GM12878 (cell line): Measurements from ENCODE around the gene REM2. TPM values are rescaled to one million over a fixed set of nuclear protein-coding genes. Genes with fewer than 3 reads are reported as not detected.

Experiments
- ATF2 ChIP-seq: IDR thresholded peaks from 2 replicates; pipeline ENCODE4 v1.6.1; 2012; ENCODE audit warnings: low read length, inconsistent platforms
- ATF3 ChIP-seq: IDR thresholded peaks from 2 replicates; pipeline ENCODE4 v1.6.1; 2011; ENCODE audit warnings: low read depth, mild to moderate bottlenecking, low read length, moderate library complexity, borderline replicate concordance; ENCODE audit errors: extremely low read depth
- CUX1 ChIP-seq: IDR thresholded peaks from 2 replicates; pipeline ENCODE4 v1.6.1; 2012; ENCODE audit warnings: improper control_type of control experiment, low read depth, low read length; ENCODE audit not compliant: insufficient replicate concordance
- E2F8 ChIP-seq: fragments of 450-650 bp; IDR thresholded peaks from 2 replicates; pipeline ENCODE4 v1.6.1; 2018; ENCODE audit warnings: mild to moderate bottlenecking, low read depth, moderate library complexity; ENCODE audit not compliant: partially characterized antibody
- GATAD2B ChIP-seq: fragments of 450-650 bp; conservative IDR thresholded peaks from 2 replicates; pipeline ENCODE4 v1.6.1; 2017; ENCODE audit warnings: low read depth, mild to moderate bottlenecking, moderate library complexity
- HDAC6 ChIP-seq: fragments of 200-600 bp; sonication (generic); IDR thresholded peaks from one replicate; pipeline ENCODE4 v1.8.0; 2017; ENCODE audit warnings: antibody characterized with exemption; ENCODE audit not compliant: unreplicated experiment
- HDGF ChIP-seq: fragments of 450-650 bp; IDR thresholded peaks from 2 replicates; pipeline ENCODE4 v1.6.1; 2016; ENCODE audit warnings: antibody characterized with exemption
- IRF3 ChIP-seq: fragments of 450-650 bp; IDR thresholded peaks from 2 replicates; pipeline ENCODE4 v1.6.1; 2014; ENCODE audit warnings: mild to moderate bottlenecking
- MTA2 ChIP-seq: fragments of 450-650 bp; IDR thresholded peaks from 2 replicates; pipeline ENCODE4 v1.6.1; 2016; ENCODE audit warnings: low read depth, mild to moderate bottlenecking, moderate library complexity
- NFIC ChIP-seq: IDR thresholded peaks from 2 replicates; pipeline ENCODE4 v1.6.1; 2012; ENCODE audit warnings: low read depth, mild to moderate bottlenecking, inconsistent platforms, low read length, moderate library complexity
- POLR2AphosphoS2 ChIP-seq: IDR thresholded peaks from 2 replicates; pipeline ENCODE4 v1.6.1; 2011; ENCODE audit warnings: low read depth, mild to moderate bottlenecking, low read length, improper control_type of control experiment, moderate library complexity
- RAD21 ChIP-seq: IDR thresholded peaks from 2 replicates; pipeline ENCODE4 v1.6.1; 2011; ENCODE audit warnings: mild to moderate bottlenecking, low read depth, low read length, moderate library complexity; ENCODE audit not compliant: insufficient read depth
- RB1 ChIP-seq: fragments of 450-650 bp; formaldehyde crosslinking; IDR thresholded peaks from 2 replicates; pipeline ENCODE4 v1.6.1; 2017; ENCODE audit warnings: mild to moderate bottlenecking, borderline replicate concordance
- SIN3A ChIP-seq: IDR thresholded peaks from 2 replicates; pipeline ENCODE4 v1.6.1; 2012; ENCODE audit warnings: low read depth, low read length, improper control_type of control experiment
- SMARCA5 ChIP-seq: fragments of 450-650 bp; IDR thresholded peaks from 2 replicates; pipeline ENCODE4 v1.6.1; 2017; ENCODE audit warnings: mild to moderate bottlenecking
- SP1 ChIP-seq: IDR thresholded peaks from one replicate; pipeline ENCODE4 v1.6.1; 2011; ENCODE audit warnings: low read depth, low read length
- SRF ChIP-seq, 2 experiments: IDR thresholded peaks; 2 replicates each; pipeline ENCODE4 v1.6.1; 2011; ENCODE audit warnings: low read depth in 2 of 2, low read length in 2 of 2, mild to moderate bottlenecking in 1 of 2, moderate library complexity in 1 of 2
- polyA plus RNA-seq, 11 experiments: library from polyadenylated mRNA; depleted of rRNA in 4 of 11; unstranded in 6 of 11; stranded (reverse) in 5 of 11; fragments of >200 nt; fragmentation: Nextera tagmentation in 4 of 11; fragmentation: Illumina TruSeq in 1 of 11; extraction: Ambion mirVana in 4 of 11; extraction: Trizol in 1 of 11; gene quantifications; 1 replicate in 1 of 11; 2 replicates in 10 of 11; pipeline versions ENCODE4 v1.2.1 to v1.2.3, GENCODE V29; 2011 to 2016; ENCODE audit warnings: inconsistent platforms in 2 of 11, missing spikeins in 2 of 11, low read depth in 1 of 11
- total RNA-seq, 4 experiments: library from RNA; depleted of rRNA in 3 of 4; stranded (reverse); fragments of >200 nt in 3 of 4; fragmentation: Illumina TruSeq in 1 of 4; extraction: Trizol in 1 of 4; gene quantifications; 2 replicates each; pipeline versions ENCODE4 v1.2.1 to v1.2.3, GENCODE V29; 2013 to 2021

The REM2 gene
- total and polyA plus RNA-seq, 10 of the 15 experiments (the other 5 are each of a cell fraction or from before 2014, with no cell fraction given) = 0.27 to 1.5 (median 0.83) TPM

GRCh38 chr14:22887990-22888378 is 5.0 kb downstream of the REM2 start (continued):
- TF ChIP-seq CUX1 = no peak
- no peak for TF ChIP-seq IRF3
- no peak; the same call in 1 of the 2 replicates for TF ChIP-seq SMARCA5
- no peak for TF ChIP-seq ATF3
- TF ChIP-seq HDGF = no peak
- no peak for TF ChIP-seq HDAC6
- TF ChIP-seq ATF2 = no peak
- TF ChIP-seq SP1 = peak; percentile 45
- no peak for TF ChIP-seq NFIC
- no peak for TF ChIP-seq RAD21
- no peak for TF ChIP-seq E2F8
- TF ChIP-seq RB1 = no peak
- no peak for TF ChIP-seq SIN3A
- 0 out of 4 replicates have a peak, but pooled peaks of 1 of the 2 experiments have one; percentile 27 for TF ChIP-seq SRF (IDR thresholded peaks at IDR 0.05; ENCODE audit: low read depth in 2 of 2, low read length in 2 of 2)
- 0 out of 2 replicates have a peak, but pooled peaks have one; percentile 31 for TF ChIP-seq POLR2AphosphoS2
- TF ChIP-seq MTA2 = peak; percentile 41; the same call in 1 of the 2 replicates
- peak; percentile 78 for TF ChIP-seq GATAD2B
